Nucleus accumbens (tissue), 56 donors: ENCODE measurements around the gene SCTR.

Experiments
- DNase-seq, 56 donors: peaks; one replicate each; lab custom pipeline; 2025; lab: John Stamatoyannopoulos, UW

SCTR gene

GRCh38 chr2:119453972-119454593, 70.2 kb downstream of the SCTR start:
- DNase-seq, result no peak

DNA sequence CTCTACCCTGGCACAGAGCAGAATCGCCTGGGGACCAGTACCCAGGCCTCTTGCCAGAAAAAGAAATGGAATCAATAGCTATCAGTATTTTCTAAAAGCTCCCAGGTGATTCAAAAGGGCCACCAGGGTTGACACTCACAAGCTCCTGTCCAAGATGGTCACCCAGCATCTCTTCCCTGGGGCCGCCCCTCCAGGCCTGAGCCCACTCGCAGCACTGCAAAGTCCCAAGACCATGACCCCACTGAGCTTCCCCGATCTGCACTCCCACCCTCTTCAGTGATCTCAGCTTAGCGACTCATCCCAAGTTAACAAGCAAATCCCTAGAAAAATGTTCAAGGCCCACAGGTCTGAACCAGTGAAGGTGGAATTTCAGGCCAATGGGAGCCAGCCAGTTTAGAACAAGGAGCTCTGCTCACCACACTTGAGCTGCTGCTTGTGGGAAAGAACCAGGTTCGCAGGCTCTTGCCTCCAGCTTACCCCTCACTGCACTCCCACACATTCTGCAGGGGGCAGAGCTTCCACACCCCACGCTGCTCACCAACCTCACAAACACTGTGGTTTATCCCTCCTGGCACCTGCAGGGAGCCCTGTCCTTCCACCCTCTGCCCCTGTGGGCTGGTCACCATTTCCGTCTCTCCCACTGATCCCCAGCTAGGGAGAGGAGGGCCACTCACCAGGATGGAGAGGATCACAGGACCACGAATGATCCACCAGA, 72.8 kb downstream of the SCTR start:
- no peak for DNase-seq

- DNase-seq, result no peak
Measured at GRCh38 chr2:119449521-119449920, 74.8 kb downstream of the SCTR start.

DNA sequence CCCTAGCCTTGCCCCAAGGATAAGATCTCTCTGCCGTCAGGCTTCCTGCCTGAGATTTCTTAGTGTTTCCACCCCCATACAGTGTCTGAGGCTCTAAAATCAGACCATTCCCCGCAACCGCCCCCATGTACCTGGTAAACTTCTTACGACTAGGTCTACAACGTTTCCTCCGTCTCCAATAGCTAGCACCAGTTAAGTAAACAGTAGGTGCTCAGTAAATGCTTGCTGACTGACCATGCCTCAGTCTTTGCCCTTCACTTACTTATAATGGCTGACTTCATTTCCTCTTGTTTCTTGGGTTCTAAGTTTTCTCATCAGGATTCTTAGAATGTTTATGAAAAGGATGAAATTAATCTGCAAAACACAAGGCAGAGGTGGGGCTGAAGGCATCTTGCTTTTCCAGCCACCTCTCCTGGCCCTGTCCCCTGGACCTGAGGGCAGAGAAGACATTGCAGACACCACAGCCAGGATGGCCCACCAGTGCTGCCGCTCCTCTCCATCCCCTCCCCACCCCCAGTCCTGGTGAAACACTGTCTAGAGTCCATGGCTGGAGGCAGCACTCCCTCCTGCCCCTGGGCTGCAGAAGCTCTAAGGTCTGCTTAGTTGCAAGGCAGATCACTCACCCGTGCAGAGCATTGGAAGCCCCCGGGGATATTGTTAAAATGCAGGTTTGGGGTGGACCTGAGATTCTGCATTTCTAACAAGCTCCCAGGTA, 75.7 kb downstream of the SCTR start:
- no peak for DNase-seq

DNA sequence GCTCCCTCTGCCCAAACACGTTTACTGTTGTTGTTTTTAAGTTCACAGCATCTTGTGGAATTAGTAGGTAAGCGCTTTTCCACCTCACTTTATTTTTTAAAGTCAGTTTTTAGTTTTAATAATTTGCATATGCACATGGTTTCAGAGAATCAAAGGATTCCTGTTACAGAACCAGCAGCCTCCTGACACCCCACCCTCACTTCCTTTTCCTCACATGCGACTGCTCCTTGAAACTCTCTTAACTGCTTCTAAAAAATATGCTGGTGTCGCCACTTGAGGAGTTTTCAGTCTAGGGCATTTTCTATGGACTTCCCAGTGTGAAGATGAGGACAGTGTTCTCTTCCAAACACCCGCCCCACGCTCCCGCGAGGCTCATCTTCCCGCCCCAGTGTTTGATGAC, 78.2 kb downstream of the SCTR start:
- no peak for DNase-seq

- no peak for DNase-seq
Measured at GRCh38 chr2:119442850-119443249, 81.4 kb downstream of the SCTR start.

GRCh38 chr2:119442226-119442619, 82.1 kb downstream of the SCTR start:
- no peak for DNase-seq

DNA sequence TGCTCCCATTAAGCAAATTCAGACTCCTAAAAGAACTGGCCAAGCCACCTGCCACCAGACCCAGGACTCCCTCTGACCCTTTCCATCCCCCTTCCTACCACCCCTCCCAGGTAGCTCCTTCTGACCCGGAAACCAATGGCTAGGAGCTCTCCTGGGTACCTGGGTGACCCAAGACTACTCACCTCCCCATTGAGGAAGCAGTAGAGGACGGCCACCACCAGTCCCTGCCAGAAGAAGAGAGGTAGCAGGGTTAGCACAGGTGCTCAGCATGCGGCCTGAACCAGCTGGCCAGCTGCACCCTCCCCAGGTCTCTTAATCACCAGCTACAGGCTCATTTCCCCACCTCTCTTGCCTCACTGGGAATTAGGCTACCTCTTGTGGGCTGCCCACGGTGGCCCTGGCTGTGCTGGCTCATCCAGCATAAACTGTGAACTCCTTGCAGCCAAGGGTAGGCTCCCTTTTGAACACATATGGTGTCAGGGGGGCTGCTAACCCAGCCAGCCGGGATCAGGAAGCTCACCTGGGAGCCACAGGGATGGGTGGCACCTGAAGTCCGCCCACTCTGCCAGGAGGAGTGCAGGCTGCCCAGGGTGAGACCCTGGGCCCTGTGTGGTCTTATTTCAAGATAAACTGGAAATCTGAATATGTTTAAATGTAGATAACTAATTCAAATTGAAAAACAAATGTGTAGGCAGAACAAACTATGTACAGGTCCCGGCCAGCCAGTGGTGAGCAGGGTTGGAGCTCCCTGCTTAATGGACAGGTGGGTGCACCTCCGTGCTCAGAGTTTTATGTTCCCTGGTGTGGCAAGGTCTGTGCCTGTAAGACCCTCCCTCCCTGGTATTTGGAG, 82.7 kb downstream of the SCTR start:
- no peak for DNase-seq

GRCh38 chr2:119440873-119441272, 83.4 kb downstream of the SCTR start:
- DNase-seq, result no peak

DNA sequence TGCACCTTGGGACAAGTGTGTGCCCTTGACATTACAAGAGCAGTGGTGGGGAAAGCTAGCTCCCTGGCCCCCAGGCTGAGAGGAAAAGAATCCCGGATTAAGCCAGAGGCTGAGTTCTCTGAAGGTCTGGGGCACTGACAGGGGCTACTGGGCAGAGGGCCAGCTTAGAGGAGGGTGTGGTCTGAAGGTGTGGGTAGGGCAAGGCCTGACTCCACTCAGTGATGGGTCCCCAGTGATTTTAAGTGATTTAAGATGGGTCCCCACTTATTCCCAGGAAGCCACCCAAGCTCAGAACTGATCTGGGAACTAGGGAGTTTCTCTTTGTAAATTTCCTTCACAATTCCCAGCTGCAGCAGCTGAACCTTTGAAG, 83.8 kb downstream of the SCTR start:
- no peak for DNase-seq

- DNase-seq, result no peak
Measured at GRCh38 chr2:119439574-119440500, 84.4 kb downstream of the SCTR start.

GRCh38 chr2:119438726-119439284, 85.5 kb downstream of the SCTR start:
- no peak for DNase-seq

DNA sequence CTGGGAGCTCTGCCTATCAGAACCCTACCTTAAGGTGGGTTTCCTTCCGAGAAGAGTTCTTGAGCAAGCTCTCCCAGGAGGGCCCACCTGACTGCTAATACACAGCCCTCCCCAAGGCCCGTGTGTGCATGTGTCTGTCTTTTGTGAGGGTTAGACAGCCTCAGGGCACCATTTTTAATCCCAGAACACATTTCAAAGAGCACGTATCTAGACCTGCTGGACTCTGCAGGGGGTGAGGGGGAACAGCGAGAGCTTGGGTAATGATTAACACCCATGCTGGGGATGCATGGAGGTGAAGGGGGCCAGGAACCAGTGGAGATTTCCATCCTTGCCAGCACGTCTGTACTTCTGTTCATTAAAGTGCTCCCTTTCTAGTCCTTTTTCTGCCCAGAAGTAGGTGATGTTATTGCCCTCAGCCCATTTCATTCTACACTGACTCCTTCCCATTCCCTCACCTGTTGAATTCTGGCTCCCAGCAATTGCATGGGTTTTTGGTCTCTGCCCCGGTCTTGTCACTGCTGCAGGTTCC, 86.1 kb downstream of the SCTR start:
- no peak for DNase-seq

- DNase-seq, result no peak
Measured at GRCh38 chr2:119436993-119437772, 87.1 kb downstream of the SCTR start.

DNA sequence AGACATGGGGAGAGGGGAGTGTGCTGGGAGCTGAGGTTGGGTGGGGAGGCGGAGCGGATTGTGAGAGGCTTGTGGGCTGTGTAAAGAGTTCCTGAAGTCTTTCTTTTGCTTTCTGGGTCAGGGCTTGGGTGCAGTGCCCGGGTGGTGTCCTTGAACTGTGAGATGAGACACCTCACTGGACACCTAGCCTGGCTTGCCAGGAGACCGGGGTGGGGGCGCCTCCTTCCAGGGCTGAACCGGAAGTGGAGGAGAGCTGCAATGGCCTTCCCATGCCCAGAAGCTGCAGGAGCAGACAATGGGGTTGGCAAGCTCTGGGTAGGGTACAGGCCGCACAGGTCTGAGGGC, 88.4 kb downstream of the SCTR start:
- DNase-seq, result no peak

DNA sequence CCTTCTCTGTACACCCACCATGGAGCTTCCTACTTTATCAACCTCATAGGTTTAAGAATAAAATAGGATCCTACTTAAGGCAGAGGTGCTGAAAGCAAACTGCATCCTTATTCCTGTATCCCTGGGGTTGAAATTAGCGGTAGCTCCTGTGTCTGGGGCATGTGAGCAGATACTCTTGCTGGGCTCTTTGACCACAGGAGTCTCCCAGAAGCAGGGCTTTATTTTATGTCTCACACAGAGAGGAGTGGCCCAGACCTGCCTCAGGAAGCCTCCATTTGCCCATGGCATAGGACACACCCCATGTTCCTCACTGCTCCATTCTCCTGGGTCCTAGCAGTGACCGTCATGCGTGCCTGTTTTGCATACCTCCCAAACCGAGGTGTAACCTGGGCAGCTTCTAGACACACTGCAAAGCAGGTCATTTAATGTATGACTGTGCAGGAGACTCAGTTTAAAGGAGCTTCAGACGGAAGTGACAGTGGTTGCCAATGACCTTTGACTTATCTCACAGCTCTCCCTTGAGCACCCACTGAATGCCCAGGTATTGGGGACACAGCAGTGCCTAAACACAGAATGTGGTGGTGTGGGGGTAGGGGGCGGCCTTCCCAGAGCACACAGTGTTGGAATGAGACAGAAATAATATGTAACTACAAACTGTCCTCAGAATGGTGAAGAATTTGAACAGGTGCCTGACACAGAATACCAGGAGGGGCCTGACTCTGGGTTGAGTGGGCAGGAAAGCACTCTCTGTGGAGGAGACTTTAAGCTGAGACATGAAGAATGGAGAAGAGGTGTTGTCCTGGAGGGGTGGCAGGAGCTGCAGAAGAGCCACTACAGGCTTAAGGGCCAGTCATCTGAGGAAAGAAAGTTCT, 89.0 kb downstream of the SCTR start:
- DNase-seq, result no peak

GRCh38 chr2:119434664-119435063, 89.6 kb downstream of the SCTR start:
- DNase-seq, result no peak
